MCF 10A (cell line): Measurements from ENCODE around the gene KRTAP2-1. TPM values are rescaled to one million over a fixed set of nuclear protein-coding genes. Genes with fewer than 3 reads are reported as not detected.

Experiments
- BruUV-seq: library from RNA; stranded (reverse); fragments of 400-500 nt; replicated peaks from 2 replicates; lab custom pipeline; 2021; lab: Mats Ljungman, UMichigan
- CTCF ChIA-PET: fragments of 300-600 bp; sonication (Branson Sonifier 250); formaldehyde crosslinking; extraction: SDS; loops from one replicate; lab custom pipeline; 2021; ENCODE audit warnings: antibody characterized with exemption, inconsistent platforms; lab: Yijun Ruan, JAX
- POLR2A ChIA-PET: fragments of 300-600, 350-650 bp; sonication (Branson Sonifier 250); formaldehyde crosslinking; extraction: SDS; loops from one replicate; lab custom pipeline; 2020; ENCODE audit warnings: antibody characterized with exemption, inconsistent platforms; lab: Yijun Ruan, JAX
- DNase-seq: peaks from one replicate; pipeline ENCODE4 v3.0.0-alpha.2; 2018; ENCODE audit not compliant: unreplicated experiment
- H3K27ac Mint-ChIP-seq: one replicate; pipeline ENCODE4 v1.8.0; 2022; ENCODE audit warnings: mild to moderate bottlenecking, low read depth, mixed read lengths; ENCODE audit not compliant: unreplicated experiment
- H3K27me3 Mint-ChIP-seq: one replicate; pipeline ENCODE4 v1.8.0; 2022; ENCODE audit warnings: mixed read lengths; ENCODE audit not compliant: insufficient read depth, unreplicated experiment
- H3K36me3 Mint-ChIP-seq: one replicate; pipeline ENCODE4 v1.8.0; 2022; ENCODE audit warnings: mild to moderate bottlenecking, moderate library complexity, mixed read lengths; ENCODE audit not compliant: insufficient read depth, unreplicated experiment
- H3K4me1 Mint-ChIP-seq: one replicate; pipeline ENCODE4 v1.8.0; 2022; ENCODE audit warnings: mixed read lengths; ENCODE audit not compliant: insufficient read depth, unreplicated experiment
- H3K4me3 Mint-ChIP-seq: one replicate; pipeline ENCODE4 v1.8.0; 2022; ENCODE audit warnings: mild to moderate bottlenecking, moderate library complexity, mixed read lengths; ENCODE audit not compliant: unreplicated experiment
- H3K9me3 Mint-ChIP-seq: one replicate; pipeline ENCODE4 v1.8.0; 2022; ENCODE audit warnings: mixed read lengths; ENCODE audit not compliant: unreplicated experiment
- intact Hi-C: fragments of 100-400 bp; cut with micrococcal nuclease; formaldehyde crosslinking; loops from 2 replicates; pipeline ENCODE4 v1.14.1; 2022
- total RNA-seq: library from RNA; stranded (reverse); gene quantifications from 2 replicates; pipeline ENCODE4 v1.2.3, GENCODE V29; 2022
- TF ChIP-seq, protein P1 (sequence below): fragments of 200-600 bp; IDR thresholded peaks from one replicate; pipeline ENCODE4 v1.8.0; 2022; ENCODE audit warnings: antibody characterized with exemption, mild to moderate bottlenecking; ENCODE audit not compliant: unreplicated experiment

The KRTAP2-1 gene
- total RNA-seq, 1 experiment from 2014 or later: not detected

DNA sequence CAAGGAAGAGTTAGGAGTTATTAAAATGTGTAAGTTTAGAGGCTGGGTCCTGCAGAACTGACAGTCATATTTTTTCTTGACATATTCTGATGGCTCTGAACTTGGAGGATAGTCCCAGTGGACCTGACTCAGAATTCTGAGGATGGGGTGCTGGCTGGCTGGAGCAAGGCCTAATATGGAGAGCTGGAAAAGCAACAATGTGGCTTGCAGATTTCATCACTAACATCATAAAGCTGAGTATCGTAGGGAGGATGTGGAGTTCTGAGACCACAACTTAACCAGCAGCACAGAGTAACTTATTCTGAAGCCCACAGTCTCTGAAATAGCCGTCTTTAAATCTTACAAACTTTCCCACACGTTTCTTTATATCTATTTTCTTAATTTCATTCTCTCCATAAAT is 22.4 kb downstream of the KRTAP2-1 start:
- Mint-ChIP-seq H3K27ac (no peak overlapping the region), H3K4me1 (no peaks in the 10 kb centered on the region), H3K36me3 (no peaks in the 10 kb centered on the region), H3K27me3 (no peaks in the 10 kb centered on the region), H3K4me3 (no peak overlapping the region), H3K9me3 (no peaks in the 10 kb centered on the region)
- ChIA-PET POLR2A (no interaction called here), CTCF (no interaction called here)
- DNase-seq: no peak
- intact Hi-C loops: no loop called here
- no TSS peak for BruUV-seq
- TF ChIP-seq, protein P1, sequence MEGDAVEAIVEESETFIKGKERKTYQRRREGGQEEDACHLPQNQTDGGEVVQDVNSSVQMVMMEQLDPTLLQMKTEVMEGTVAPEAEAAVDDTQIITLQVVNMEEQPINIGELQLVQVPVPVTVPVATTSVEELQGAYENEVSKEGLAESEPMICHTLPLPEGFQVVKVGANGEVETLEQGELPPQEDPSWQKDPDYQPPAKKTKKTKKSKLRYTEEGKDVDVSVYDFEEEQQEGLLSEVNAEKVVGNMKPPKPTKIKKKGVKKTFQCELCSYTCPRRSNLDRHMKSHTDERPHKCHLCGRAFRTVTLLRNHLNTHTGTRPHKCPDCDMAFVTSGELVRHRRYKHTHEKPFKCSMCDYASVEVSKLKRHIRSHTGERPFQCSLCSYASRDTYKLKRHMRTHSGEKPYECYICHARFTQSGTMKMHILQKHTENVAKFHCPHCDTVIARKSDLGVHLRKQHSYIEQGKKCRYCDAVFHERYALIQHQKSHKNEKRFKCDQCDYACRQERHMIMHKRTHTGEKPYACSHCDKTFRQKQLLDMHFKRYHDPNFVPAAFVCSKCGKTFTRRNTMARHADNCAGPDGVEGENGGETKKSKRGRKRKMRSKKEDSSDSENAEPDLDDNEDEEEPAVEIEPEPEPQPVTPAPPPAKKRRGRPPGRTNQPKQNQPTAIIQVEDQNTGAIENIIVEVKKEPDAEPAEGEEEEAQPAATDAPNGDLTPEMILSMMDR: no peak

- no peaks in the 10 kb centered on the region for H3K4me1 Mint-ChIP-seq
- TF ChIP-seq, protein P1: no peak
Observed at GRCh38 chr17:41020336-41020735, 26.8 kb downstream of the KRTAP2-1 start.

DNA sequence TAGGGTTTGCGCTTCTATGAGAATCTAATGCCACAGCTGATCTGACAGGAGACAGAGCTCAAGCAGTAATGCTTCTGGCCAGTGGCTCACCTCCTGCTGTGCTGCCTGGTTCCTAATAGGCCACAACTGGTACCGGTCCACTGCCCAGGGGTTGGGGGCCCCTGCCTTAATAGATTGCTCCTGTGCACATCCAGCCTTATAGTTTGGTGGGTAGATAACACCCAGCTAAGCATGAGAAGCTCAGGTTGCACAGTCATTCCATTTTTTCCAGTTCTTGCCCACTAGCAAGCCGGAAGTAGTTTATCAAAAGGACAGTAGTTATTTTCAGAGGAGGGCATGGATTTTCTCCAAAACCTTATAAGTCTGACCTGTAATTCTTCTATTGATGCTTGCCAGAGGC is 27.7 kb downstream of the KRTAP2-1 start:
- no TSS peak for BruUV-seq
- TF ChIP-seq, protein P1: no peak
- intact Hi-C loops: no loop called here
- ChIA-PET POLR2A (no interaction called here), CTCF (interaction anchor here (0.6 to 0.8 kb wide), 2 partner anchors 113 to 203 kb away, joined by 3 read pairs; no protein-coding TSS in a partner anchor)
- H3K27ac Mint-ChIP-seq: no peak overlapping the region
- H3K27me3 Mint-ChIP-seq: no peaks in the 10 kb centered on the region
- no peaks in the 10 kb centered on the region for H3K9me3 Mint-ChIP-seq
- no peaks in the 10 kb centered on the region for H3K4me1 Mint-ChIP-seq
- no peaks in the 10 kb centered on the region for H3K36me3 Mint-ChIP-seq
- no peak for DNase-seq
- no peak overlapping the region for H3K4me3 Mint-ChIP-seq

More at GRCh38 chr17:41020336-41020735, 26.8 kb downstream of the KRTAP2-1 start:
- H3K36me3 Mint-ChIP-seq: no peaks in the 10 kb centered on the region
- no peak overlapping the region for H3K27ac Mint-ChIP-seq
- ChIA-PET CTCF (no interaction called here), POLR2A (no interaction called here)
- DNase-seq: no peak
- intact Hi-C loops: no loop called here
- H3K4me3 Mint-ChIP-seq: no peak overlapping the region
- no peaks in the 10 kb centered on the region for H3K27me3 Mint-ChIP-seq
- no peaks in the 10 kb centered on the region for H3K9me3 Mint-ChIP-seq
- no TSS peak for BruUV-seq

GRCh38 chr17:41018541-41018940 is 28.6 kb downstream of the KRTAP2-1 start:
- TF ChIP-seq, protein P1: no peak
- DNase-seq: no peak
- Mint-ChIP-seq H3K36me3 (no peaks in the 10 kb centered on the region), H3K9me3 (no peaks in the 10 kb centered on the region), H3K4me1 (no peaks in the 10 kb centered on the region), H3K27ac (no peak overlapping the region), H3K4me3 (no peak overlapping the region), H3K27me3 (no peaks in the 10 kb centered on the region)
- BruUV-seq: no TSS peak
- POLR2A ChIA-PET: no interaction called here
- intact Hi-C loops: no loop called here
- CTCF ChIA-PET: interaction anchor here (0.8 to 0.9 kb wide), 2 partner anchors 18 to 112 kb away, joined by 3 to 4 read pairs; no protein-coding TSS in a partner anchor
